H9 (cell line): Measurements from ENCODE around the gene PLEK2. TPM values are rescaled to one million over a fixed set of nuclear protein-coding genes. Genes with fewer than 3 reads are reported as not detected.

Experiments used
- DNase-seq: peaks from one replicate; pipeline ENCODE4 v3.0.0-alpha.2; 2017
- H2AFZ ChIP-seq: one replicate; pipeline ENCODE4 v1.6.1; 2013; ENCODE audit warnings: mild to moderate bottlenecking, low read length, control low read depth, moderate library complexity
- H2AK5ac ChIP-seq: 2 replicates; pipeline ENCODE4 v1.6.1; 2013; ENCODE audit warnings: low read length, control low read depth, mixed read lengths; ENCODE audit not compliant: insufficient read length
- H2BK120ac ChIP-seq: one replicate; pipeline ENCODE4 v1.6.1; 2013; ENCODE audit warnings: low read depth, mild to moderate bottlenecking, low read length, control low read depth, inconsistent platforms; ENCODE audit not compliant: poor library complexity, severe bottlenecking
- H2BK12ac ChIP-seq: 2 replicates; pipeline ENCODE4 v1.6.1; 2013; ENCODE audit warnings: low read length, control low read depth, mixed read lengths, low read depth; ENCODE audit not compliant: insufficient read length
- H2BK15ac ChIP-seq: 2 replicates; pipeline ENCODE4 v1.6.1; 2013; ENCODE audit warnings: low read depth, low read length, control low read depth
- H2BK20ac ChIP-seq: one replicate; pipeline ENCODE4 v1.6.1; 2013; ENCODE audit warnings: low read depth, mild to moderate bottlenecking, low read length, control low read depth, inconsistent platforms; ENCODE audit not compliant: poor library complexity, severe bottlenecking
- H2BK5ac ChIP-seq: 2 replicates; pipeline ENCODE4 v1.6.1; 2013; ENCODE audit warnings: low read length, control low read depth, mixed read lengths; ENCODE audit not compliant: insufficient read length
- H3K14ac ChIP-seq: 2 replicates; pipeline ENCODE4 v1.6.1; 2013; ENCODE audit warnings: low read length, control low read depth; ENCODE audit not compliant: insufficient read depth
- H3K18ac ChIP-seq: 2 replicates; pipeline ENCODE4 v1.6.1; 2013; ENCODE audit warnings: low read depth, mild to moderate bottlenecking, mixed read lengths, low read length, control low read depth; ENCODE audit not compliant: insufficient read length
- H3K23ac ChIP-seq: 2 replicates; pipeline ENCODE4 v1.6.1; 2013; ENCODE audit warnings: low read length, control low read depth, mixed read lengths, low read depth; ENCODE audit not compliant: insufficient read length
- H3K23me2 ChIP-seq: 2 replicates; pipeline ENCODE4 v1.6.1; 2013; ENCODE audit warnings: low read depth, mild to moderate bottlenecking, mixed read lengths, low read length, control low read depth; ENCODE audit not compliant: insufficient read length, poor library complexity, severe bottlenecking
- H3K27ac ChIP-seq: 2 replicates; pipeline ENCODE4 v1.5.1; 2013; ENCODE audit warnings: low read length, control low read depth, mixed read lengths, low read depth; ENCODE audit not compliant: insufficient read length
- H3K27me3 ChIP-seq: 2 replicates; pipeline ENCODE4 v1.6.1; 2013; ENCODE audit warnings: low read length, control low read depth, inconsistent platforms; ENCODE audit not compliant: insufficient read depth
- H3K4ac ChIP-seq: 2 replicates; pipeline ENCODE4 v1.6.1; 2013; ENCODE audit warnings: low read depth, mild to moderate bottlenecking, control low read depth, inconsistent platforms, low read length, moderate library complexity
- H3K4me1 ChIP-seq: 2 replicates; pipeline ENCODE4 v1.6.1; 2013; ENCODE audit warnings: low read length, control low read depth, inconsistent platforms; ENCODE audit not compliant: insufficient read depth
- H3K4me2 ChIP-seq: 2 replicates; pipeline ENCODE4 v1.6.1; 2013; ENCODE audit warnings: low read length, control low read depth, mixed read lengths; ENCODE audit not compliant: insufficient read length, insufficient read depth
- H3K56ac ChIP-seq: 2 replicates; pipeline ENCODE4 v1.6.1; 2013; ENCODE audit warnings: low read depth, mild to moderate bottlenecking, mixed read lengths, low read length, control low read depth; ENCODE audit not compliant: insufficient read length
- H3K79me1 ChIP-seq: 2 replicates; pipeline ENCODE4 v1.6.1; 2013; ENCODE audit warnings: low read depth, mild to moderate bottlenecking, moderate library complexity, low read length, control low read depth, inconsistent platforms; ENCODE audit not compliant: insufficient read depth, poor library complexity, severe bottlenecking
- H3K79me2 ChIP-seq: 2 replicates; pipeline ENCODE4 v1.6.1; 2013; ENCODE audit warnings: low read length, control low read depth, inconsistent platforms; ENCODE audit not compliant: insufficient read depth
- H3K9ac ChIP-seq: 2 replicates; pipeline ENCODE4 v1.6.1; 2013; ENCODE audit warnings: low read length, control low read depth, mixed read lengths; ENCODE audit not compliant: insufficient read length; ENCODE audit errors: extremely low read depth
- H3K9me3 ChIP-seq: one replicate; pipeline ENCODE4 v1.6.1; 2013; ENCODE audit warnings: low read depth, low read length, inconsistent platforms; ENCODE audit not compliant: control insufficient read depth
- H3T11ph ChIP-seq: one replicate; pipeline ENCODE4 v1.6.1; 2013; ENCODE audit warnings: mild to moderate bottlenecking, low read length, control low read depth, inconsistent platforms
- H4K20me1 ChIP-seq: one replicate; pipeline ENCODE4 v1.6.1; 2013; ENCODE audit not compliant: control insufficient read depth, insufficient read length, insufficient read depth
- H4K5ac ChIP-seq: 2 replicates; pipeline ENCODE4 v1.6.1; 2013; ENCODE audit warnings: low read depth, mild to moderate bottlenecking, mixed read lengths, low read length, control low read depth; ENCODE audit not compliant: insufficient read length
- H4K8ac ChIP-seq: replicated peaks from 2 replicates; pipeline ENCODE4 v1.6.1; 2013; ENCODE audit warnings: low read length, control low read depth, mixed read lengths, low read depth; ENCODE audit not compliant: insufficient read length
- H4K91ac ChIP-seq: 2 replicates; pipeline ENCODE4 v1.6.1; 2013; ENCODE audit warnings: low read depth, mild to moderate bottlenecking, moderate library complexity, mixed read lengths, low read length, control low read depth; ENCODE audit not compliant: insufficient read length
- H3K27ac Mint-ChIP-seq, 3 experiments: 2 replicates in 2 of 3; 3 replicates in 1 of 3; pipeline ENCODE4 v1.8.0; 2020 to 2021; ENCODE audit warnings: mixed read lengths in 3 of 3, mild to moderate bottlenecking in 1 of 3, moderate library complexity in 1 of 3
- H3K27me3 Mint-ChIP-seq: 2 replicates; pipeline ENCODE4 v1.8.0; 2021; ENCODE audit warnings: low read depth, mild to moderate bottlenecking, moderate library complexity, mixed read lengths
- H3K36me3 Mint-ChIP-seq, 3 experiments: 2 replicates in 2 of 3; 3 replicates in 1 of 3; pipeline ENCODE4 v1.8.0; 2020 to 2021; ENCODE audit warnings: low read depth in 3 of 3, mixed read lengths in 3 of 3; ENCODE audit not compliant: insufficient read depth in 1 of 3
- H3K4me1 Mint-ChIP-seq, 2 experiments: 2 replicates each; pipeline ENCODE4 v1.8.0; 2020; ENCODE audit warnings: mixed read lengths in 2 of 2
- H3K4me3 Mint-ChIP-seq, 2 experiments: 2 replicates in 1 of 2; 3 replicates in 1 of 2; pipeline ENCODE4 v1.8.0; 2020 to 2021; ENCODE audit warnings: mild to moderate bottlenecking in 2 of 2, mixed read lengths in 2 of 2, moderate library complexity in 1 of 2
- H3K9me3 Mint-ChIP-seq, 2 experiments: 2 replicates in 1 of 2; 3 replicates in 1 of 2; pipeline ENCODE4 v1.8.0; 2020; ENCODE audit warnings: mild to moderate bottlenecking in 2 of 2, mixed read lengths in 2 of 2, moderate library complexity in 1 of 2
- CTCF ChIP-seq: fragments of 200-600 bp; sonication (generic); conservative IDR thresholded peaks from 3 replicates; pipeline ENCODE4 v1.8.0; 2021; ENCODE audit warnings: antibody characterized with exemption, mild to moderate bottlenecking
- WGBS: extraction: QIAGEN DNeasy Blood & Tissue Kit; methylation state at CpG from one replicate; pipeline ENCODE4 v1.1.7; 2013; ENCODE audit warnings: missing lambda C conversion rate, low lambda C conversion rate, mixed read lengths; ENCODE audit not compliant: insufficient read length; ENCODE audit errors: extremely low coverage; 5-methylcytosine and 5-hydroxymethylcytosine counted together
- total RNA-seq: library from RNA; stranded (reverse); gene quantifications from 2 replicates; pipeline ENCODE4 v1.2.1, GENCODE V29; 2021

PLEK2 gene
- total RNA-seq, 1 experiment from 2014 or later = not detected

GRCh38 chr14:67393689-67394088 lies 18.3 kb downstream of the PLEK2 start:
- H3K56ac ChIP-seq = no peak overlapping the region
- no peaks in the 10 kb centered on the region for H3K9me3 ChIP-seq
- H3K79me1 ChIP-seq = no peaks in the 10 kb centered on the region
- H2BK20ac ChIP-seq = no peak overlapping the region
- DNase-seq = no peak
- TF ChIP-seq CTCF = no peak
- no CpG with 5 or more reads among the region's 6 CpGs for WGBS
- H2BK120ac ChIP-seq = no peak overlapping the region
- no peak overlapping the region for H3K18ac ChIP-seq
- no peak overlapping the region for H3T11ph ChIP-seq
- H2AFZ ChIP-seq = no peak overlapping the region
- no peak overlapping the region for H4K5ac ChIP-seq
- H3K4me1 ChIP-seq = no peaks in the 10 kb centered on the region; the same call in 1 of the 2 replicates
- no peak overlapping the region for H2AK5ac ChIP-seq
- no peaks in the 10 kb centered on the region for H3K23me2 ChIP-seq
- H3K23ac ChIP-seq = no peak overlapping the region
- no peak overlapping the region for H2BK15ac ChIP-seq
- no peak overlapping the region for H4K8ac ChIP-seq
- no peak overlapping the region for H3K27ac Mint-ChIP-seq
- H3K79me2 ChIP-seq = no peaks in the 10 kb centered on the region
- no peak overlapping the region for H3K4ac ChIP-seq
- no peaks in the 10 kb centered on the region for H3K9me3 Mint-ChIP-seq
- no peak overlapping the region for H2BK5ac ChIP-seq
- H3K27me3 ChIP-seq = no peaks in the 10 kb centered on the region
- H3K36me3 Mint-ChIP-seq = no peaks in the 10 kb centered on the region
- H3K27me3 Mint-ChIP-seq = peaks cover 2% of the 10 kb centered on the region
- no peak overlapping the region for H4K91ac ChIP-seq
- H3K9ac ChIP-seq = no peak overlapping the region
- H2BK12ac ChIP-seq = no peak overlapping the region
- peaks cover 5 to 6% of the 10 kb centered on the region in 2 experiments for H3K4me1 Mint-ChIP-seq
- H3K27ac ChIP-seq = no peak overlapping the region
- H3K4me3 Mint-ChIP-seq = no peak overlapping the region
- no peaks in the 10 kb centered on the region for H4K20me1 ChIP-seq
- H3K14ac ChIP-seq = no peak overlapping the region
- H3K4me2 ChIP-seq = no peak overlapping the region
